Epithelial cell of esophagus (primary cell): ENCODE measurements around the gene KRTAP10-12.
"Not testable (repeated sequence)": the region's sequence is repeated elsewhere in the genome, so short reads cannot be mapped to it uniquely, and the experiment has no call there.

Experiments
- DNase-seq: peaks from one replicate; pipeline ENCODE4 v3.0.0; 2010; ENCODE audit warnings: low read depth
- H3K4me3 ChIP-seq: 2 replicates; pipeline ENCODE4 v1.5.1; 2011; ENCODE audit warnings: mild to moderate bottlenecking, low read length, control low read depth
- CTCF ChIP-seq: IDR thresholded peaks from 2 replicates; pipeline ENCODE4 v1.5.1; 2011; ENCODE audit warnings: low read depth, mild to moderate bottlenecking, low read length, control low read depth, inconsistent platforms; ENCODE audit not compliant: insufficient read depth; ENCODE audit errors: missing control alignments

KRTAP10-12 gene

GRCh38 chr21:44677881-44678280 is 19.1 kb upstream of the KRTAP10-12 start:
- no peak for TF ChIP-seq CTCF
- no peak overlapping the region for H3K4me3 ChIP-seq
- DNase-seq = no peak

- DNase-seq = no peak
- no peak for TF ChIP-seq CTCF
- no peak overlapping the region for H3K4me3 ChIP-seq
These were observed 15.8 kb upstream of the KRTAP10-12 start for GRCh38 chr21:44681152-44681551.

GRCh38 chr21:44681861-44682579 is 15.0 kb upstream of the KRTAP10-12 start, which contains the start of gene KRTAP12-1:
KRTAP12-1 (minus strand) TSS chr21:44682163; CDS start chr21:44682123, 40 bp downstream.
- H3K4me3 ChIP-seq = no peak within 1 kb of the TSS
- DNase-seq = no peak
- no peak for TF ChIP-seq CTCF

GRCh38 chr21:44682580-44683151 is 14.3 kb upstream of the KRTAP10-12 start:
- DNase-seq = no peak
- TF ChIP-seq CTCF = no peak
- H3K4me3 ChIP-seq = no peak overlapping the region

- TF ChIP-seq CTCF = no peak
- DNase-seq = no peak
- no peak overlapping the region for H3K4me3 ChIP-seq
These were observed 12.9 kb upstream of the KRTAP10-12 start for GRCh38 chr21:44684077-44684476.

GRCh38 chr21:44684483-44684882 is 12.5 kb upstream of the KRTAP10-12 start:
- no peak for DNase-seq
- no peak for TF ChIP-seq CTCF
- no peak overlapping the region for H3K4me3 ChIP-seq

GRCh38 chr21:44685050-44685449 is 11.9 kb upstream of the KRTAP10-12 start:
- DNase-seq, H3K4me3 ChIP-seq: not testable (repeated sequence)
